GM20000 (cell line): ENCODE results near the gene TXNL4B.

Experiments
- DNase-seq: peaks from one replicate; pipeline ENCODE4 v3.0.0; 2012; ENCODE audit warnings: low spot score
- TF ChIP-seq, protein P1 (sequence below): IDR thresholded peaks from 2 replicates; pipeline ENCODE4 v1.5.1; 2012; ENCODE audit warnings: mild to moderate bottlenecking, control low read depth; ENCODE audit errors: extremely low read depth, missing control alignments

TXNL4B gene

DNA sequence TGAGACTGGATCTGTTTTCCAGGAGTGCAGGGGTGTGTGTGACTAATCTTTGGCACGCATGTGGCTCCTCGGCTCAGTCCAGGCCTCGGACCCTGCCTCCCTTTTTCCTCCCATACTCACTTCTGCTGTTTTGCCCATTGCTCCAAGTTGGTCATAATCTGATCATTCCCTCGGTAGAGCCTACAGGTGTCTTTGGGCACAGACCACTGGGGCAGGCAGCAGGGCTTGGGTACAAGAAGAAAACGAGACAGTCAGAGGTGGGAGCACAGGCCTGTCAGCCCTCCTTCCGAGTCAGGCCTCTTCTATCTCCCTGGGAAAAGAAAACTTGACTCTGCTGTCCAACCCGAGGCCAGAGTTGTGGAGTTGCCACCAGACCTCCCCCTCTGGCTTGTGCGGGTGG, 30.0 kb upstream of the TXNL4B start:
- TF ChIP-seq, protein P1, sequence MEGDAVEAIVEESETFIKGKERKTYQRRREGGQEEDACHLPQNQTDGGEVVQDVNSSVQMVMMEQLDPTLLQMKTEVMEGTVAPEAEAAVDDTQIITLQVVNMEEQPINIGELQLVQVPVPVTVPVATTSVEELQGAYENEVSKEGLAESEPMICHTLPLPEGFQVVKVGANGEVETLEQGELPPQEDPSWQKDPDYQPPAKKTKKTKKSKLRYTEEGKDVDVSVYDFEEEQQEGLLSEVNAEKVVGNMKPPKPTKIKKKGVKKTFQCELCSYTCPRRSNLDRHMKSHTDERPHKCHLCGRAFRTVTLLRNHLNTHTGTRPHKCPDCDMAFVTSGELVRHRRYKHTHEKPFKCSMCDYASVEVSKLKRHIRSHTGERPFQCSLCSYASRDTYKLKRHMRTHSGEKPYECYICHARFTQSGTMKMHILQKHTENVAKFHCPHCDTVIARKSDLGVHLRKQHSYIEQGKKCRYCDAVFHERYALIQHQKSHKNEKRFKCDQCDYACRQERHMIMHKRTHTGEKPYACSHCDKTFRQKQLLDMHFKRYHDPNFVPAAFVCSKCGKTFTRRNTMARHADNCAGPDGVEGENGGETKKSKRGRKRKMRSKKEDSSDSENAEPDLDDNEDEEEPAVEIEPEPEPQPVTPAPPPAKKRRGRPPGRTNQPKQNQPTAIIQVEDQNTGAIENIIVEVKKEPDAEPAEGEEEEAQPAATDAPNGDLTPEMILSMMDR = no peak

DNA sequence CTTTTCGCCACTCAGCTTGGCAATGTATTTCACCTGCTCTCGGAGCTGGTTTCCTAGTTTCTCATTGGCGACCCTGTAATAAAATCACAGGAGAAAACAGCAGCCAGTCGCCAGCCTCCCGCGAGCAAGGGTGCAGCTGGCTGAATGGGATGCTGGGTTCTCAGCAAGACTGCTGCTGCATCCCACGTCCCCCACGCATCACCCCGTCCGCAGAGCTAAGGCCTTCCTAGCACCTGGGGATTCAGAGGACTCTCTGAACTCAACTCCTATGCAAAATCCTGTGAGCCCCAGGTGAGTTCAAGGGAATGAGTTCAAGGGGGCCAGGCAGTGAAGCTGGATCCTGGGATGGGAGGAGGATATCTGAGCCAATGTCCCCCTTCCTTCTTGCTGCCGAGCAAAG, 29.5 kb upstream of the TXNL4B start:
- TF ChIP-seq, protein P1 = no peak
- no peak for DNase-seq

More for the DNA sequence above, 30.0 kb upstream of the TXNL4B start:
- no peak for DNase-seq

DNA sequence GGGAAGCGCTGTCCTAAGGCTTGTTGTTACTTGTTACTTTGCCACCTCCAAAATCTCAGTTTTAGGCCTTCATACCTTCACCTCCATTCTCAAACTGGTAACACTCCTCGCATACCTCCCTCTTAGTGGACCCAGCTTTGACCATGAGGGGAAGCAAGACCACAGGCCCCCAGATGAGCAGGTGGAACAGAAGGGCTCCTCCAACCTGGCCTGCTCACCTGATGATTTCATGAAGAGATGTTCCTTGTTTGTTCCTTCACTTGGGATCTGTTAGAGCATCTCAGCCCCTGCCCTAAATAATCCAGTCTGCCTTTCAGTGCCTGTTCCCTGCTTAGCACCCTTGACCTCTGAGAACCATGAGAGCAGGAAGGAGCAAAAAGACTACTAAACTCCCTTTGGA, 28.9 kb upstream of the TXNL4B start:
- DNase-seq = no peak
- TF ChIP-seq, protein P1 = no peak

DNA sequence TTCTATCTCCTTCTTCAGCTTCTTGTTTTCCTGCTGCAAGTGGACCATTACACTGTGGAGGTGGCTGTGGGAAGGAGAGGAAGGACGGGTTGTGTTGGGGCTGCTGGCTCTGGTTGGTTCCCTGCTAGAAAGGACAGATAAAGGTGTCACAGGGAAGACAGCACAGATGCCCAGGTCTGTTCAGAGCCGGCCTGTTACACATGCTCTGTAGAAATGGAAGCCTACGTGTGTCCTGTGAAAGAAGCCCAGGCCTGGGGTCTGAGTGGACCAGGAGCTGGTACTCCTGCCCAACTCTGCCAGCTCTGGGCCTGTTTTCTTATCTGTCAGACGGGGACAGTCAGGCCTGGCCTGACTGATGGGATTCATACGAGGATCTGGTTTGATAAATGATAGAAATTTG, 26.6 kb upstream of the TXNL4B start:
- no peak for DNase-seq
- TF ChIP-seq, protein P1 = no peak

DNA sequence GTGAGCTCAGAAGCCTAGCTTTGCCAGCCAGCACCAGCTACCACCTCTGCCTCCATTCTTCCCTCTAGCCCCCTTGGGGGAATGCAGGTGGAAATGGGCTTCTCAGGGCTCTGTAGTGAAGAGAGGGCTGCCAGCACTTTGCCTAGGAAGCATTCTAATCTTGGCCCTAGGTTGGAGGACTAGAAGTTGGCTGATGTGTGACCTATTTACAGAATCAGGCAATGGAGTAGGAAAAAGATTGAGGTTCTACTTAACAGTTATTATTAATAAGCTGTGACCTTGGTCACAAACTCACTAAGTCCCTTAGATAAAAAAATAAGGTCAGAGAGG, 20.2 kb upstream of the TXNL4B start:
- no peak for DNase-seq
- TF ChIP-seq, protein P1 = no peak

DNA sequence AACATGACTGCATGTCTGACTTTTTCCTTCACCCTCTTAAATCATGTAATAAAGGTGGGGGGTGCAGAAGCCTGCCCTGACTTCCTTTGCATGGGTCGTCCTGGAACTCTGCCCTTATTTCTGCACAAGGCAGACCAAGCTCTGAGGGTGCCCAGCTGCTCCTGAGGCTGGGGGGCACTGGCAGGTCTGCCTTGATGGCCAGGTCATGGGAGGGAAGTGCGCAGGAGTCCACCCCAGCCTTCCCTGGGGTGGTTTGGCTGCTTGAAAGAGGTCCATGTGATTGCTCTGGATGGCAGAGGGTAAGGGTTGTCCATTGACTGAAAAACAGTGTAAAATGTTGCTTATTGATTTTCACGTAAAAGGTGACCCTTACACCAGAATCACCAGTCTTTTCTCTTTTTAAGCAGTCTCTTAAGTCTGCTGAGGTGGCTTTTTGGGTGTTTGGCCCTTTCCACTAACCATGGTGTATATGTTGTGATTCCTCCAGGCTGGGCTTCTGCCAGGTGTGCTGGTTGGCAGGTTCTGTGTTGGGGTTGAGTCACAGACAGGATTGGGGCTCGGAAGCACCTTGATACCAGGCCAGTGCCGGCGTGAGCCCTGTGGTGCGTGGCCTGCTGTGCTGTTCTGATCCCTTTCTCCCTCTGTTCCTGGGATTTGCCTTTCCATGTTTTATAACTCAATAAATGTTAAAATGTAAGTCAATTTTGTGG, 19.6 kb upstream of the TXNL4B start:
- TF ChIP-seq, protein P1 = no peak
- DNase-seq = no peak

DNA sequence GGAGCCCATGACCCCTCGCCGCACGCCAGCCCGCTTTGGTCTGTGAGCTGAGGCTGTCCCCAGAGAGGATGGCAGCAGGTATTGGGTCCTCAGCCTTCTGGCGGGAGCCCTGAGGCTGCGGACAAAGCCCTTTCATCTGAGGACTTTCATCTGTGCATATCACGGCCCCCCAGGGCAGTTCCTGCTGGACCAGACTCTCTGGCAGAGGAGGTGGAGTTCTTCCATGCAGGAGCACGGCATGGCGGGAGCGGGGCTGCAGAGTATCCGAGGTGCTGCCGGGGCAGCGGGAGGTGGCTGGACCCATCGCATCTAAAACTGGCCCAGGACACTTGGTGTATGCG, 19.0 kb upstream of the TXNL4B start:
- TF ChIP-seq, protein P1 = no peak
- no peak for DNase-seq
